Kidney (tissue), 14 donors: ENCODE data around the gene CXCL16. TPM values are rescaled to one million over a fixed set of nuclear protein-coding genes. Genes with fewer than 3 reads are reported as not detected.

Source experiments
- DNase-seq, 5 donors: peaks; one replicate each; pipeline ENCODE4 v3.0.0-alpha.2; 2013 to 2020
- FAIRE-seq: peaks from 2 replicates; lab custom pipeline; 2012; peaks lifted over from hg19 to GRCh38; lab: Jason Lieb, UNC
- H3K27ac ChIP-seq, 2 donors: one replicate each; pipeline ENCODE4 v1.7.0; 2013; ENCODE audit warnings: low read depth in 2 of 2, low read length in 2 of 2, inconsistent platforms in 1 of 2
- H3K27me3 ChIP-seq: one replicate; pipeline ENCODE4 v1.7.1; 2013; ENCODE audit warnings: low read length, inconsistent platforms; ENCODE audit not compliant: control insufficient read depth, insufficient read depth
- H3K36me3 ChIP-seq, 3 donors: one replicate each; pipeline versions ENCODE4 v1.7.0 to v1.7.1; 2013; ENCODE audit warnings: low read length in 3 of 3, control low read depth in 1 of 3, inconsistent platforms in 1 of 3; ENCODE audit not compliant: insufficient read depth in 3 of 3, control insufficient read depth in 2 of 3
- H3K4me1 ChIP-seq, 3 donors: one replicate each; pipeline versions ENCODE4 v1.7.0 to v1.7.1; 2013; ENCODE audit warnings: low read length in 3 of 3, inconsistent platforms in 1 of 3, low read depth in 1 of 3; ENCODE audit not compliant: control insufficient read depth in 2 of 3, insufficient read depth in 2 of 3
- H3K4me3 ChIP-seq, 3 donors: one replicate each; pipeline versions ENCODE4 v1.7.0 to v1.8.1; 2013; ENCODE audit warnings: low read length in 3 of 3, control low read depth in 1 of 3, inconsistent platforms in 1 of 3
- H3K9ac ChIP-seq, 3 donors: one replicate each; pipeline versions ENCODE4 v1.7.0 to v1.7.1; 2013; ENCODE audit warnings: low read length in 3 of 3, control low read depth in 1 of 3, inconsistent platforms in 1 of 3
- H3K9me3 ChIP-seq, 3 donors: one replicate each; pipeline versions ENCODE4 v1.7.0 to v1.7.1; 2013; ENCODE audit warnings: low read length in 3 of 3, control low read depth in 1 of 3, inconsistent platforms in 1 of 3; ENCODE audit not compliant: control insufficient read depth in 2 of 3, insufficient read depth in 1 of 3
- intact Hi-C: fragments of 100-400 bp; cut with DNase I; formaldehyde crosslinking; loops from one replicate; pipeline ENCODE4 v1.11.1; 2022
- polyA plus RNA-seq: library from polyadenylated mRNA; stranded (reverse); fragments of 350-450 nt; fragmentation: Illumina TruSeq; extraction: RNeasy Lipid Tissue Mini Kit (QIAGEN cat#74804); gene quantifications from one replicate; pipeline ENCODE4 v1.2.3, GENCODE V29; 2014; ENCODE audit warnings: low read depth, low replicate concordance; ENCODE audit not compliant: insufficient read depth
- total RNA-seq: library from RNA; stranded (reverse); fragmentation: NEBNext Ultra II Directional; extraction: Animal tissue kit (Norgen Biotek cat#: 25700); gene quantifications from one replicate; pipeline ENCODE4 v1.2.1, GENCODE V29; 2021
- TF ChIP-seq, protein P1 (sequence below): IDR thresholded peaks from 3 replicates; pipeline ENCODE4 v1.5.1; 2012; ENCODE audit warnings: mild to moderate bottlenecking, moderate library complexity, borderline replicate concordance; ENCODE audit not compliant: insufficient read depth; ENCODE audit errors: extremely low read depth
- donor health status: control.
- donor health status: control.
- donor health status: control.
- donor health status: control.
- donor health status: control.
- donor health status: DM: yes; HTN: yes; CAD: no.
- donor health status: Normal renal cell carcinoma (clear cell type).

CXCL16 gene
- total and polyA plus RNA-seq, 2 donors from 2014 or later: 22.5 to 83.0 TPM

DNA sequence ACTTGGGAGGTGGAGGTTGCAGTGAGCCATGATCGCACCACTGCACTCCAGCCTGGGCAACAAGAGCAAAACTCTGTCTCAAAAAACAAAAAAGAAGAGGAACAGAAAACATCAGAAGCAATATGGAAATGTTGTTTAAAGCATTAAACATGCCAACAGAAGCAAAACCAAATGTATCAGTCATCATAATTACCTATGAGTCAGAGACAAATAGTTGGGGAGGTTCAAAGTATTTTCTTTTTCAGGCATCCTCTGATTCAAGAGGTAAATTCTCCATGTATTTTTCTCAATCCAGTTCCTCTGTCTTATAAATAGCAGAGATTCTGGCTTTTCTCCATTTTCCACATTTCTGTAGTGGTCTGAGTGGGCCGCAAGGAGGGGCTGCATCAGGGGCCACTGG lies 29.9 kb upstream of the CXCL16 start:
- Histone ChIP-seq H3K4me1 (no peaks in the 10 kb centered on the region), H3K36me3 (no peaks in the 10 kb centered on the region), H3K9ac (no peak overlapping the region), H3K27me3 (no peaks in the 10 kb centered on the region), H3K27ac (no peak overlapping the region), H3K4me3 (no peak overlapping the region), H3K9me3 (no peaks in the 10 kb centered on the region)
- intact Hi-C loops: no loop called here
- no peak for FAIRE-seq
- TF ChIP-seq, protein P1, sequence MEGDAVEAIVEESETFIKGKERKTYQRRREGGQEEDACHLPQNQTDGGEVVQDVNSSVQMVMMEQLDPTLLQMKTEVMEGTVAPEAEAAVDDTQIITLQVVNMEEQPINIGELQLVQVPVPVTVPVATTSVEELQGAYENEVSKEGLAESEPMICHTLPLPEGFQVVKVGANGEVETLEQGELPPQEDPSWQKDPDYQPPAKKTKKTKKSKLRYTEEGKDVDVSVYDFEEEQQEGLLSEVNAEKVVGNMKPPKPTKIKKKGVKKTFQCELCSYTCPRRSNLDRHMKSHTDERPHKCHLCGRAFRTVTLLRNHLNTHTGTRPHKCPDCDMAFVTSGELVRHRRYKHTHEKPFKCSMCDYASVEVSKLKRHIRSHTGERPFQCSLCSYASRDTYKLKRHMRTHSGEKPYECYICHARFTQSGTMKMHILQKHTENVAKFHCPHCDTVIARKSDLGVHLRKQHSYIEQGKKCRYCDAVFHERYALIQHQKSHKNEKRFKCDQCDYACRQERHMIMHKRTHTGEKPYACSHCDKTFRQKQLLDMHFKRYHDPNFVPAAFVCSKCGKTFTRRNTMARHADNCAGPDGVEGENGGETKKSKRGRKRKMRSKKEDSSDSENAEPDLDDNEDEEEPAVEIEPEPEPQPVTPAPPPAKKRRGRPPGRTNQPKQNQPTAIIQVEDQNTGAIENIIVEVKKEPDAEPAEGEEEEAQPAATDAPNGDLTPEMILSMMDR: no peak
- no peak for DNase-seq

DNA sequence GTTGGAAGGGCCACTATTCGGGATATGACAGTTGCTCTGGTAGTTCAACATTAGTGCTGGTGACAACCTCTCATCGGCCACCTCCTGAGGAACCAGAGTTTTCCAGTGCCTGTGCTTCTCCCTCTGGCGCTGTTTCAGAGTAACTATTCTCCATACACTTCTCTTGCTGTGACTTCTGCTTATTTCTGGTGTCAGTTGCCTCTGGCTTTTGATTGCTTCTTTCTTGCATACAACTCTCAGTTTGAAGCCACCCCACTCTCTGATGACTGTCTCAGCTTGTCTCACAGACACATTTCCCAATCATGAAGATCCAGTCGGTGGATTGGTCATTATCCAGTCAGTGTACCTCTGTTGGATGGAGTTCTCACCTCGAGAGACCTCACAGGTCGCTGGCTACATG lies 28.6 kb upstream of the CXCL16 start:
- Histone ChIP-seq H3K27me3 (no peaks in the 10 kb centered on the region), H3K9me3 (no peaks in the 10 kb centered on the region), H3K4me3 (no peak overlapping the region), H3K9ac (no peak overlapping the region), H3K36me3 (no peaks in the 10 kb centered on the region), H3K27ac (no peak overlapping the region), H3K4me1 (no peaks in the 10 kb centered on the region)
- peak in 1 of 5 donors; percentile 17 for DNase-seq
- TF ChIP-seq, protein P1: no peak
- intact Hi-C loops: no loop called here
- FAIRE-seq: no peak

DNA sequence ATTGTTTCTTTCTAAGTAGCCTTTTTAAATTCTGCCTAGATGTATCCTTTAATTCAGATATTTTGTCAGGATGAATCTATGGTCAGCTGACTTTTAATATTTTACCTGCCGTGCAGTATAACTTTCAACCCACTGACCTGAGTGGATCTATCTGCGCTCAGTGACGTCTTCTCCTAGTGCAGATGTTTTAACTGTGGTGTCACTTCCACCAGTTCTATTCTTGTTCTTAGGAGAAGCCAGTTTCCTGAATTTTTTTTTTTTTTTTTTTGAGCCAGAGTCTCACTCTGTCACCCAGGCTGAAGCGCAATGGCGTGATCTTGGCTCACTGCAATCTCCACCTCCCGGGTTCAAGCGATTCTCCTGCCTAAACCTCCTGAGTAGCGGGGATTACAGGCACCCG lies 27.0 kb upstream of the CXCL16 start:
- intact Hi-C loops: no loop called here
- no peaks in the 10 kb centered on the region for H3K36me3 ChIP-seq
- H3K4me1 ChIP-seq: no peaks in the 10 kb centered on the region
- no peak for FAIRE-seq
- no peak overlapping the region for H3K4me3 ChIP-seq
- no peak overlapping the region for H3K27ac ChIP-seq
- H3K9me3 ChIP-seq: no peaks in the 10 kb centered on the region
- TF ChIP-seq, protein P1: no peak
- no peaks in the 10 kb centered on the region for H3K27me3 ChIP-seq
- H3K9ac ChIP-seq: no peak overlapping the region
- DNase-seq: peak in 1 of 5 donors; percentile 2

DNA sequence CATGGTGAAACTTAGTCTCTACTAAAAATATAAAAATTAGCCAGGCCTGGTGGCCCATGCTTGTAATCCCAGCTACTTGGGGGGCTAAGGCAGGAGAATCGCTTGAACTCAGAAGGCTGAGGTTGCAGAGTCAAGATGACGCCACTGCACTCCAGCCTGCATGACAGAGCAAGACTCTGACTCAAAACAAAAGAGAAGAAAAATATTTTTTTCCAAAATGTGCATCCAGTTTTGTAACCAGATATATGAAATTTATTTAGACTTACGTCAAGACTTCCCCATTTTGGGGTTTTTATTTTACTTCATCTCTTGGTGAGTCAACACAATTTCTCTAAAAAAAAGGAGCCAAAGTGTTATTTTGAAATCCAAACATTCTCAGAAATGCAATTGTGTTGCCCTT lies 26.5 kb upstream of the CXCL16 start:
- FAIRE-seq (no peak), DNase-seq (peak in 1 of 5 donors; percentile 5)
- Histone ChIP-seq H3K9me3 (no peaks in the 10 kb centered on the region), H3K36me3 (no peaks in the 10 kb centered on the region), H3K4me1 (no peaks in the 10 kb centered on the region), H3K27me3 (no peaks in the 10 kb centered on the region), H3K27ac (no peak overlapping the region), H3K9ac (no peak overlapping the region), H3K4me3 (no peak overlapping the region)
- intact Hi-C loops: no loop called here
- TF ChIP-seq, protein P1: no peak
